ENCODE results near the gene PDE6G. TPM values are rescaled to one million over a fixed set of nuclear protein-coding genes. Genes with fewer than 3 reads are reported as not detected.
A peak's percentile ranks its signal among the peaks of the same experiment; 100 is the strongest.

Gene PDE6G
- total and polyA plus RNA-seq, 2 of the 13 experiments (the other 11 are each of a cell fraction or from before 2014, with no cell fraction given): 1.4 to 6.7 TPM

GRCh38 chr17:81683208-81683583 is 26.9 kb upstream of the PDE6G start (continued):
- TF ChIP-seq ZBTB34 (CRISPR knock-in tag; IDR thresholded peaks at IDR 0.05) (no peak), ZNF333 (CRISPR knock-in tag; IDR thresholded peaks at IDR 0.05; ENCODE audit: borderline replicate concordance) (no peak), ARID2 (CRISPR knock-in tag; IDR thresholded peaks at IDR 0.05; ENCODE audit: borderline replicate concordance) (no peak), ARNT2 (CRISPR knock-in tag; IDR thresholded peaks at IDR 0.05; ENCODE audit: low read depth) (no peak), STAG1 (CRISPR knock-in tag; IDR thresholded peaks at IDR 0.05) (no peak), KIAA2018 (CRISPR knock-in tag; IDR thresholded peaks at IDR 0.05; ENCODE audit: borderline replicate concordance) (0 out of 2 replicates have a peak, but pooled peaks have one; percentile 76), ATM (IDR thresholded peaks at IDR 0.05; ENCODE audit: borderline replicate concordance) (no peak), TRIM22 (IDR thresholded peaks at IDR 0.05) (no peak), ZNF782 (CRISPR knock-in tag; IDR thresholded peaks at IDR 0.05; ENCODE audit: borderline replicate concordance) (no peak), HIVEP1 (CRISPR knock-in tag; IDR thresholded peaks at IDR 0.05) (peak; percentile 7), SRF (IDR thresholded peaks at IDR 0.05; ENCODE audit: low read depth, low read length) (no peak), ETV6 (CRISPR knock-in tag; conservative IDR thresholded peaks at IDR 0.05) (no peak), ELF3 (CRISPR knock-in tag; IDR thresholded peaks at IDR 0.05) (no peak), ZFYVE20 (CRISPR knock-in tag; IDR thresholded peaks at IDR 0.05; ENCODE audit: borderline replicate concordance, low read depth) (no peak), HOXA3 (CRISPR knock-in tag; IDR thresholded peaks at IDR 0.05) (no peak), ZBTB2 (CRISPR knock-in tag; IDR thresholded peaks at IDR 0.05; ENCODE audit: low read depth) (no peak), ZNF329 (CRISPR knock-in tag; IDR thresholded peaks at IDR 0.05; ENCODE audit: low read depth) (no peak), NAIF1 (CRISPR knock-in tag; IDR thresholded peaks at IDR 0.05; ENCODE audit: borderline replicate concordance) (peak; percentile 27; the same call in 1 of the 2 replicates), ZNF138 (CRISPR knock-in tag; IDR thresholded peaks at IDR 0.05; ENCODE audit: low read depth) (0 out of 2 replicates have a peak, but pooled peaks have one; percentile 5)
